Gastrocnemius medialis (tissue), 4 donors: ENCODE measurements around the gene RBMY1A1.
"Not testable (repeated sequence)": the region's sequence is repeated elsewhere in the genome, so short reads cannot be mapped to it uniquely, and the experiment has no call there.

Experiments
- POLR2A ChIP-seq, 2 donors: fragments of 450-650 bp; IDR thresholded peaks; one replicate each; pipeline ENCODE4 v1.6.1; 2017; ENCODE audit warnings: antibody characterized with exemption in 2 of 2, mild to moderate bottlenecking in 2 of 2, moderate library complexity in 2 of 2
- TF ChIP-seq, protein P1 (sequence below), 5 experiments: fragments of 450-650 bp in 3 of 5; fragments of 200-600 bp in 2 of 5; sonication (generic) in 2 of 5; IDR thresholded peaks in 4 of 5; conservative IDR thresholded peaks in 1 of 5; 1 replicate in 4 of 5; 2 replicates in 1 of 5; pipeline ENCODE4 v1.5.1; 2016 to 2019; ENCODE audit warnings: antibody characterized with exemption in 5 of 5, mild to moderate bottlenecking in 3 of 5, moderate library complexity in 3 of 5

DNA sequence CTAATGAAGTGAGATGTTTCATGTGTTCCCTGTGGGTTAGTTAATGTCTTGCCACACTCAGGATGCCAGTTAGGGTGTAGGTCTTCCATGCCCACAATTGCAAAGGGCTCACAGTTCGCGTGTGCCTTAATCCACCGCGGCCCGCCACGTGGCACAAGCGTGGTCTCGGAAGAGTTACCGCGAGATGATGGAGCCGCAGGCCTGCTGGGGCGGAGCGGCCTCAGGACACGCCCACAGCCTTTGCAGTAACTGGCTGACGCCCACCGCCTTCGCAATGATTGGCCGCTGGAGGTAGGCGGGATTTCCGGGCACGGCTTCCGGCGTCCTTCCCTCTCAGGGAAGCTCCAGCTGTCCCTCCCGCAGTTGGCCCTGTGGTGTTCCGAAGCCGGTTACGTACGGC is at the start of gene RBMY1A1:
- TF ChIP-seq, protein P1, sequence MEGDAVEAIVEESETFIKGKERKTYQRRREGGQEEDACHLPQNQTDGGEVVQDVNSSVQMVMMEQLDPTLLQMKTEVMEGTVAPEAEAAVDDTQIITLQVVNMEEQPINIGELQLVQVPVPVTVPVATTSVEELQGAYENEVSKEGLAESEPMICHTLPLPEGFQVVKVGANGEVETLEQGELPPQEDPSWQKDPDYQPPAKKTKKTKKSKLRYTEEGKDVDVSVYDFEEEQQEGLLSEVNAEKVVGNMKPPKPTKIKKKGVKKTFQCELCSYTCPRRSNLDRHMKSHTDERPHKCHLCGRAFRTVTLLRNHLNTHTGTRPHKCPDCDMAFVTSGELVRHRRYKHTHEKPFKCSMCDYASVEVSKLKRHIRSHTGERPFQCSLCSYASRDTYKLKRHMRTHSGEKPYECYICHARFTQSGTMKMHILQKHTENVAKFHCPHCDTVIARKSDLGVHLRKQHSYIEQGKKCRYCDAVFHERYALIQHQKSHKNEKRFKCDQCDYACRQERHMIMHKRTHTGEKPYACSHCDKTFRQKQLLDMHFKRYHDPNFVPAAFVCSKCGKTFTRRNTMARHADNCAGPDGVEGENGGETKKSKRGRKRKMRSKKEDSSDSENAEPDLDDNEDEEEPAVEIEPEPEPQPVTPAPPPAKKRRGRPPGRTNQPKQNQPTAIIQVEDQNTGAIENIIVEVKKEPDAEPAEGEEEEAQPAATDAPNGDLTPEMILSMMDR (IDR thresholded peaks at IDR 0.05 in 4 of 5, conservative IDR thresholded peaks at IDR 0.05 in 1 of 5): not testable (repeated sequence)
- not testable (repeated sequence) for TF ChIP-seq POLR2A (IDR thresholded peaks at IDR 0.05)
